PC-3 (cell line): Measurements from ENCODE around the gene ARF1.

Source experiments
- CTCF ChIP-seq: fragments of 300-600 bp; sonication (generic); conservative IDR thresholded peaks from 2 replicates; pipeline ENCODE4 v1.5.1; 2017; ENCODE audit warnings: antibody characterized with exemption, low read depth, mild to moderate bottlenecking, low read length
- EZH2 ChIP-seq: fragments of 300-600 bp; sonication (generic); IDR thresholded peaks from one replicate; pipeline ENCODE4 v1.6.1; 2017; ENCODE audit warnings: antibody characterized with exemption, mild to moderate bottlenecking, low read length; ENCODE audit not compliant: unreplicated experiment
- EZH2phosphoT487 ChIP-seq: fragments of 300-600 bp; sonication (generic); IDR thresholded peaks from 2 replicates; pipeline ENCODE4 v1.6.1; 2018; ENCODE audit warnings: mild to moderate bottlenecking, antibody characterized with exemption, low read length, borderline replicate concordance

GRCh38 chr1:228066416-228066815 lies 16.1 kb upstream of the ARF1 start:
- no peak for TF ChIP-seq EZH2
- TF ChIP-seq CTCF = no peak
- TF ChIP-seq EZH2phosphoT487 = no peak
